Measurements from ENCODE around the gene SMYD2.

SMYD2 gene

GRCh38 chr1:214301526-214301925, 20.6 kb downstream of the SMYD2 start:
- no peak for DNase-seq (ENCODE audit: low read depth)
- no peak overlapping the region for H3K4me3 ChIP-seq (ENCODE audit: control insufficient read depth, low read depth, low read length)
- TF ChIP-seq CTCF (conservative IDR thresholded peaks at IDR 0.05; ENCODE audit: control insufficient read depth, insufficient read depth, low read depth, low read length): no peak

DNA sequence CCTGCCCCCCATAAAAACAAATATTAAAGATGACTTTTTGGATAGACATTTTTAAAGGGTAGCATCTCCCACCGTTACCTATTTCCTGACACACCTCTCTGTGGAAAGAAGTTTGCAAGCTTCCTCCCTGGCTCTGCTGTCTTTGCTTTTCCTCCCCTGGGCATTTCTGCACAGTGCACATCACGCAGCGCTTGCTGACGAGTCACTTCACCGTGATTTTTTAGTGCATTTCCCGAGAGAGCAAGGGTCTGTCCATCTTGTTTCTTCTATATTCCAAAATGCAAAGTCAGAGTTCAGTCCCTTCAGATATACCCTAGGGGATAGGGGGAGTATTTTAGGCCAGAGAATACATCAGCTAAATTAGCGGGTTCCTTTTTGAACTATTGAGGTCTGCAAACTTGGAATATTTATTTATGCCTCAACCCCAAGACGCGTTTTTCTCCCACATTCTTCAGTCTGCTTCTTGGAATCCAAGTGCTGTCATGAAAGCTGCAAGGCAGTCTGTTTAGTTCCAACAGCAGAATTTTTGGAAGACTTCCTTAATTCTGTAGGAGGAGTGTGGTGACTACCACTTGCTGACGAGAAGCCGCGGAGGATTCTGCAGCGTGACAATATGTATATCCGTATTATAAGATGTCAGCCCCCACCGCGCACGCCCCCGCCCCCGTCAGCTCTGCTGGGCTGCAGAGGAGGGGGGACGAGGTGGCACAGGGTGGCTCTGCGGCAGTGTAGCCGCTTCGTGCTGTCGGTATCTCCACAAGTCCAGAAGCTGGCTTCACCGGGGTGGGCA, 22.4 kb downstream of the SMYD2 start:
- DNase-seq (ENCODE audit: low read depth): peak; percentile 45
- no peak for TF ChIP-seq CTCF (conservative IDR thresholded peaks at IDR 0.05; ENCODE audit: control insufficient read depth, insufficient read depth, low read depth, low read length)
- H3K4me3 ChIP-seq (ENCODE audit: control insufficient read depth, low read depth, low read length): peak overlapping the region; percentile 15

- H3K4me3 ChIP-seq (ENCODE audit: control insufficient read depth, low read depth, low read length): no peak overlapping the region
- DNase-seq (ENCODE audit: low read depth): no peak
- TF ChIP-seq CTCF (conservative IDR thresholded peaks at IDR 0.05; ENCODE audit: control insufficient read depth, insufficient read depth, low read depth, low read length): no peak
Observed at GRCh38 chr1:214305164-214305751, 24.3 kb downstream of the SMYD2 start.

DNA sequence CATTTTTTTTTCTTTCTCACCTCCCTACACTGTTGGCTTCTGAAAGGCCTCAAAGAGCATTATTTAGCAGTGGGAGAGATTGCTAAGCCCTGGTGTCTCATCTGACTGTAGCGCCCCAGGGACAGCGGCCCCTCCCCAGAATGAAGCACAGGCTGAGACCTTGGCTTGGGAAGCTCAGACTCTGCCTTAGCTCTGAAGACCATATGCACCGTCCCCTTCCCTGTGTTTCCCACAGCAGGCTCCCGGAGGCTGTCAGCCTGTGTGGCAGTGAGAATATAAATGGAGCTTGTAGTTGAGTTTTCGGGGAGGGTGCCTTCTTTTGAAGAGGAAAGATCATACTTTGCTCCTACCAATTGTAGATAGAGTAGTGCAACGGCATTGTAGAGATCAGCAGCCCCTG, 25.3 kb downstream of the SMYD2 start:
- no peak for TF ChIP-seq CTCF (conservative IDR thresholded peaks at IDR 0.05; ENCODE audit: control insufficient read depth, insufficient read depth, low read depth, low read length)
- DNase-seq (ENCODE audit: low read depth): no peak
- H3K4me3 ChIP-seq (ENCODE audit: control insufficient read depth, low read depth, low read length): no peak overlapping the region

DNA sequence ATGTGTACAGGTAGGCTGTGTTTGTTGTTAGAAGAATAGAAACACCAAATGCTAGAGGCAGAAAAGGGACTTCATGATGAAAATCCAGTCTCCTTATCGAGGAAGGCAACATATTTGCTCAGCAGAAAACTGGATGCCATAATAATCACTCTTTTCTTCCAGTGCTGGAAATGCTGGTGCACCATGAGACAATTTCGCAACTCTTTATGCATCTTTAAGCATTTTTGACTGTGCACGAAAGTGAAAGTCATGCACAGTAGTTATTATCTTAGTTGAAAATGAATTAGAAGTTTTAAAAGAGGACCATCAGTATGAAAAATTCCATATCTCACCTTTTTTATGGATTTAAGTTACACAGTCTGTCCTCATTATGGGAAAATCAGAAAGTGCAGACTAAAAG, 29.1 kb downstream of the SMYD2 start:
- no peak overlapping the region for H3K4me3 ChIP-seq (ENCODE audit: control insufficient read depth, low read depth, low read length)
- no peak for TF ChIP-seq CTCF (conservative IDR thresholded peaks at IDR 0.05; ENCODE audit: control insufficient read depth, insufficient read depth, low read depth, low read length)
- DNase-seq (ENCODE audit: low read depth): peak; percentile 33

DNA sequence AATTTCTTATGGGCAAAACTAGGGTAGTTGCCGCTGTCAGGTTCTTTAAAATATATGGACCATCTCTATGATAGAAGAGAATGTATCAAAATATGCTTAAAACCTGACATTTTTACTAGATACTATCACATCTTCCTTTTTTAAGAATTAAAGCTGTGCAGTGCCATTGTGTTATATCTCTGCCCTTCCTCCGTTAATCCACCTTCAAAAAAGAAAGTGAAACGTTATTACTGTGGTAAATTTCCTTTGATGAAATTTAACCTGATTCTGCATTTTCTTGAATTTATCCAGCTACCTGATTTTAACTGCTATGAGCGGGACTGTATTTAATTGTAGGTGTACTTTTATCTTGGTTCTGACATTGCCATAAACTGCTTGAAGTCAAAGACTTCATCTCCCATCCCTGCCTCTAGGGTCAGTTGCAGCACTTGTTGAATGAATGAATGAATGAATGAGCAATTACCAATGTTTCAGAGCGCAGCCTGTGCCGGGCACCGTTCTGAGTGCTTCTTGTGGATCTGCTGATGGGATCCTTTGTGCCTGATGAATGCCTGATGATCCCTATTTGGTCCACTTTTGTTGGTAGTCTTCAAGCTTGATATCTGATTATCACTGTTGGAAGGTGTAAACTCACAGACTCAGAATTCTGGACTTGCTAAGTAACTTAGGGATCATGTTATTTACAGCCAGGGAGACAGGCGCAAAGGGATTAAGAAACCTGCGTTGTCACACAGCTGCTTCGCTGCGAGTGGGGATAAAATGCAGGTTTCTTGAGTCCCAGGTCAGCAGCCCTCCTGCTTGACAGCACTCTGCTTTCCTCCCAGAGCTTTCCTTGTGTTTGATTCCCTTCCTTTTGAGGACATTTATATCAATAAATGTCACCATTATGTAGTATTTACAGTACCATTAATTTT, 30.1 kb downstream of the SMYD2 start:
- TF ChIP-seq CTCF (conservative IDR thresholded peaks at IDR 0.05; ENCODE audit: control insufficient read depth, insufficient read depth, low read depth, low read length): no peak
- no peak overlapping the region for H3K4me3 ChIP-seq (ENCODE audit: control insufficient read depth, low read depth, low read length)
- DNase-seq (ENCODE audit: low read depth): no peak
